Karpas-422 (cell line): ENCODE results near the gene C19orf44. TPM values are rescaled to one million over a fixed set of nuclear protein-coding genes. Genes with fewer than 3 reads are reported as not detected.
A peak's percentile ranks its signal among the peaks of the same experiment; 100 is the strongest.

ENCODE experiments used
- DNase-seq: peaks from one replicate; pipeline ENCODE4 v3.0.0-alpha.2; 2015
- H2AFZ ChIP-seq: fragments of 200-600 bp; sonication (generic); 2 replicates; pipeline ENCODE4 v1.6.1; 2014; ENCODE audit warnings: antibody characterized with exemption, low read length, mixed read lengths
- H3K27ac ChIP-seq: fragments of 200-600 bp; sonication (generic); 2 replicates; pipeline ENCODE4 v1.5.1; 2014; ENCODE audit warnings: mild to moderate bottlenecking, low read length, moderate library complexity
- H3K27me3 ChIP-seq: fragments of 200-600 bp; sonication (generic); 2 replicates; pipeline ENCODE4 v1.6.1; 2014; ENCODE audit warnings: low read length, mixed read lengths
- H3K36me3 ChIP-seq: fragments of 200-600 bp; sonication (generic); 2 replicates; pipeline ENCODE4 v1.6.1; 2014; ENCODE audit warnings: low read length, mixed read lengths; ENCODE audit not compliant: insufficient read depth
- H3K4me1 ChIP-seq: fragments of 200-600 bp; sonication (generic); 2 replicates; pipeline ENCODE4 v1.6.1; 2014; ENCODE audit warnings: mild to moderate bottlenecking, low read length, mixed read lengths
- H3K4me2 ChIP-seq: fragments of 200-600 bp; sonication (generic); 2 replicates; pipeline ENCODE4 v1.6.1; 2014; ENCODE audit warnings: low read length, low read depth, mild to moderate bottlenecking; ENCODE audit not compliant: poor library complexity, severe bottlenecking
- H3K4me3 ChIP-seq: fragments of 200-600 bp; sonication (generic); 2 replicates; pipeline ENCODE4 v1.5.1; 2014; ENCODE audit warnings: mild to moderate bottlenecking, antibody characterized with exemption, low read length, mixed read lengths
- H3K79me2 ChIP-seq: fragments of 200-600 bp; sonication (generic); 2 replicates; pipeline ENCODE4 v1.6.1; 2014; ENCODE audit warnings: mild to moderate bottlenecking, low read length, mixed read lengths
- H3K9ac ChIP-seq: fragments of 200-600 bp; sonication (generic); 2 replicates; pipeline ENCODE4 v1.6.0; 2014; ENCODE audit warnings: low read length
- H3K9me2 ChIP-seq: fragments of 200-600 bp; sonication (generic), shearing (Covaris generic); replicated peaks from 2 replicates; pipeline ENCODE4 v1.6.0; 2014; ENCODE audit warnings: mild to moderate bottlenecking, low read length, moderate library complexity; ENCODE audit not compliant: insufficient read depth
- H3K9me3 ChIP-seq: fragments of 300-700, 200-600 bp; sonication (generic); 2 replicates; pipeline ENCODE4 v1.6.1; 2014; ENCODE audit warnings: low read length, mixed read lengths
- H4K20me1 ChIP-seq: fragments of 200-600 bp; sonication (generic); 2 replicates; pipeline ENCODE4 v1.6.1; 2014; ENCODE audit warnings: mild to moderate bottlenecking, antibody characterized with exemption, low read length, low read depth; ENCODE audit not compliant: insufficient read depth
- total RNA-seq: library from RNA; depleted of rRNA; stranded (reverse); fragments of >200 nt; shearing (Covaris generic); gene quantifications from 2 replicates; pipeline ENCODE4 v1.2.3, GENCODE V29; 2014; ENCODE audit warnings: low replicate concordance

C19orf44 gene
- total RNA-seq, 1 experiment from 2014 or later, result 4.7 TPM

DNA sequence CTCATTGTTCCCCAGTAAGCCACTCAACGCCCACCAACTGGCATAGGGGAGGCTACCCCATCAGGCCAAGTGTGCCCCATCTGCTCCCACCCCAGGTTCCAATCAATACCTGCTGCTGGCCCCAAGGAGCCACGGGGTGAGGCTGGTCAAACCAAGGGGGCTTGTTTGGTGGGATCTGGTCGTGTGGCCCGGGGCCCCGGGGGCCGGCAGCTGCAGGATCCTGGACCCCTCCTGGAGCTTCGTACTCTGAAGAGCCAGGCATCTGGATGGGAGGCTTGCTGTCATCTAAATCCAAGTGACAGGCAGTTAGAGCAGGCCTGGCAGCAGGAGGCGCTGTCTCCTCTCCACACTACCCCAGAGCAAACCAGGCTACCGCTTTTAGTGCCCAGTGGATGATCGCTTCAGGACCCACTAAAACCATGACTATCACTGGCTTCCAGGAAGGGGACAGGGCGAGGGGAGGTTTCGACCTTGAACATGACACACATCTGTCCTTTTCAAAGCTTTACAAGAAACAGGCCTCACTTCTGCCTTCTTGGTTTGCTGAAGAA, 31.9 kb downstream of the C19orf44 start:
- Histone ChIP-seq H2AFZ (no peak overlapping the region), H3K79me2 (peaks cover 8% of the 10 kb centered on the region; the same call in 1 of the 2 replicates), H3K9me2 (no peaks in the 10 kb centered on the region), H3K27ac (no peak overlapping the region), H4K20me1 (peaks cover 22% of the 10 kb centered on the region; the same call in 1 of the 2 replicates), H3K4me1 (no peaks in the 10 kb centered on the region), H3K36me3 (peaks cover 34% of the 10 kb centered on the region), H3K9me3 (no peaks in the 10 kb centered on the region), H3K4me2 (no peak overlapping the region), H3K27me3 (no peaks in the 10 kb centered on the region), H3K4me3 (no peak overlapping the region), H3K9ac (no peak overlapping the region)
- peak; percentile 75 for DNase-seq

DNA sequence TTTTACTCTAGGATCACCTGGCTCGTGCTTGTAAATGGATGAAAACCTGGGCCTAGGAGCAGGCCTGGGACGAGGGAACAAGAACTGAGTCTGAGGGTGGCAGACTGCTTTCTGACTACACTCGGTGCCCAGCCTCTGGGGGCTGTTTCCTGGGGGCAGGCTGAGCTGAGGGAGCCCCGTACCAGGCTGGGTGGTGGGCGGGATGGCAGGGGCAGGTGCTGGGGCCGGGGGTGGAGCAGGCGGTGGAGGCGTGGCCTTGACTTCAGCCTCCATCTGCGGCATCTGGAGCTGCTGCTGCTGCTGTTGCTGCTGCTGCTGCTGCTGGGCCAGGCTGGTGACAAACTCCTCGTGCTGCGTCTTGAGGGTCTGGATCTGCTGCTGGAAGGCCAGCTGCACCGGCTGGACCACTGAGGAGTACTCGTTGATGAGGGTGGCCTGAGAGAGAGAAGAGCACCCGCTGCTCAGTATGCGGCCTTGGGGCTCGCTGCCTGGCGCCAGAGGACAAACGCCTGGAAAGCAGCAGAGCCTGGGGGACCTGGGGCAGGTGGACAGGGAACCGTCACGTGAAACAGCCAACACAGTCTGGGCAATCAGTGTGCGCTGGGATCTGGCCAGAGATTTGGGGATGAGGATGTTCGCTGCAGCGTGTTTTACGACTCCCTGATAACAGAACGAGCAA, 33.4 kb downstream of the C19orf44 start:
- Histone ChIP-seq H2AFZ (no peak overlapping the region), H3K4me3 (no peak overlapping the region), H3K9me2 (no peaks in the 10 kb centered on the region), H3K9me3 (no peaks in the 10 kb centered on the region), H3K79me2 (peaks cover 8% of the 10 kb centered on the region; the same call in 1 of the 2 replicates), H3K27ac (no peak overlapping the region), H3K4me2 (no peak overlapping the region), H3K36me3 (peaks cover 26% of the 10 kb centered on the region), H3K4me1 (no peaks in the 10 kb centered on the region), H3K27me3 (no peaks in the 10 kb centered on the region), H4K20me1 (peaks cover 15% of the 10 kb centered on the region; the same call in 1 of the 2 replicates), H3K9ac (no peak overlapping the region)
- DNase-seq, result no peak

DNA sequence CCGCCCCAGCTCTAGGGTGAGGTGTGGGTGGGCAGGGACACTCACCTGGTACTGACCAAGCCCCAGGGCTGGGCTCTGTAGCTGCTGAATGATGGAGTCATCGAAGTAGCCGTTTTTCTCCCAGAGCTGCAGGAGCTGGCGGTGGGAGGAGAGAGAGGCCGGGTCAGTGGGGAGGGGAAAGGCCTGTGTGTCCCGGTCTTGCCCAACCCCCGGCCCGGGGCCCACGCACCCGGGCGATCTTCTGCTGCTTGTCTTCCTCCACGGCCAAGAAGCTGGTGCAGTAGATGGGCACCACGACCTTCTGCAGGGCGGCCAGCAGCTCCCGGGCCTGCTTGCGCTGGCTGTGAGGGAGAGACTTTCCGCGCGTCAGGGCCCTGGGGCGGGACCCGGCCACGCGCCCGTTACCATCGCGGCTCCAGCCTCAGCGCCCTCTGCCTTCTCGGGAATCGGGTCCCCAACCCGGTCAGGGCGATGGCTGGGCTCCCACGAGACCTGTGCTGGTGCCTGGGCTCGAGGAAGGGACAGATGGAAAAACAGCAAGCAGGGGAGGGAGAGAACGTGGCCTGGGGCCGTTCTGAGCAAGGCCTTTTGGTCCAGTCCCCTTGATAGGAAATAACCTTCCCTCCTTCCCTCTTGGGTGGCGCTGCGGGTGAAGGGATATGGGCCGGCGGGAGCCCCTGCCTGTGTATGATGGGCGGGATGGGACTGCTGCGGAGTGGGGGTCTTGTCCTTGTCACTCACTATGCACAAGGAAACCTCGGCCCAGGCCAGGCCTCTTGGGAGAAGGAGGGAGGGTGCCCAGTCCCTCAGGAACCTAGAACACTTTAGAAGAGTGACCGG, 34.6 kb downstream of the C19orf44 start:
- DNase-seq, result no peak
- Histone ChIP-seq H3K27me3 (no peaks in the 10 kb centered on the region), H3K4me1 (no peaks in the 10 kb centered on the region), H3K79me2 (peaks cover 10% of the 10 kb centered on the region), H3K4me3 (no peak overlapping the region), H3K36me3 (peaks cover 25% of the 10 kb centered on the region), H3K9me2 (no peaks in the 10 kb centered on the region), H3K9ac (no peak overlapping the region), H3K9me3 (no peaks in the 10 kb centered on the region), H4K20me1 (peaks cover 26% of the 10 kb centered on the region), H2AFZ (no peak overlapping the region), H3K4me2 (no peak overlapping the region), H3K27ac (no peak overlapping the region)

DNA sequence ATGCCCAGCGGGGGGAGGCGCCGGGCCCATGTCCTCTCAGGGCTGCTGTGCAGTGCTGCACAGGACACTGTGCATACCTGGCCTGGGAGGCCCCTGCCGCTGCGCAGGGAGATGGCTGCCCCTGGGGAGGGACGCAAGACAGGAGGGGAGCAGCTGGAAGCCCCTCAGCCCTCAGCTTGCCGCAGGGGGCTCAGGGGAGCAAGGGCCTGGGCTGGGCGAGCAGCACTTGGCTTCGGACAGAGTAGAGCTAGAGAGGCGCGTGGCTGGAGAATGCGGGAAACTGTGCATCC, 35.1 kb downstream of the C19orf44 start:
- Histone ChIP-seq H3K9ac (no peak overlapping the region), H3K9me3 (no peaks in the 10 kb centered on the region), H3K79me2 (peaks cover 15% of the 10 kb centered on the region), H3K27ac (no peak overlapping the region), H3K27me3 (no peaks in the 10 kb centered on the region), H3K9me2 (no peaks in the 10 kb centered on the region), H3K4me3 (no peak overlapping the region), H4K20me1 (peaks cover 32% of the 10 kb centered on the region), H3K4me1 (no peaks in the 10 kb centered on the region), H2AFZ (no peak overlapping the region), H3K36me3 (peaks cover 23% of the 10 kb centered on the region), H3K4me2 (no peak overlapping the region)
- no peak for DNase-seq

DNA sequence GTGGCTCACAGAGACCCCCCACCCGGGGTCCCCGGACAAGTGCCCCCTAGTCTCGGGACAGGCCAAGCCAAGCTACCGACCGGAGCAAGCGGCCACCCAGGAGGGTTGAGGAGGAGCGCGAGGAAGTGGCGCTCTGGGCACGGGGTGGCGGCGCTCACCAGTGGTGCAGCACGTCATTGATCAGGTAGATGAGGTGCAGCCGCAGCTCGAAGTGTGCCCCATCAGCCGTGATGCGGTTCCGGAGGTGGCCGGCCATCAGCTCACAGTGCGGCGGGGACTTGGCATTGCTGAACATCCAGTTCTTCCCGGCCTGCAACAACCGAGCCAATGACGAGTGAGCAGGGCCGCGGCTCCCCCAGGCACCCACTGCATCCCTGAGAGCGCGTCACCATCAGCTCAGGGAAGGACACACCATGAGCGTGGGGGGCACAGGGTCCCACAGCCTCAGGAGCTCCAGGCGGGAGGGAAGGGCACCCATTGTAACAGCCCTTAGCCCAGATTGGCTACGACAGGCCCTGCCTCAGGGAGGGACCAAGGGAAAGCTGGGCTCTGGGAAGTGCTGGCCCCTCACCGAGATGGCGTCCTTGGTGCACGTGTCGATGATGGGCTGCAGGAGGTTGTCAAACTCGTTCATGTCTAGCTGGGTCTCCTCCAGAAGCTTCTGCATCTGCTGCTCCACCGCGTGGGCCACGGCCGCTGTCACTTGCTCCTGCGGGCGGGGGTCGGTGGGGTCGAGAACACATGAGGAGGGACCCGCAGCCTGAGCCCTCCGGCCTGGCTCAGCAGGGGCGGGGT, 36.4 kb downstream of the C19orf44 start:
- no peak overlapping the region for H2AFZ ChIP-seq
- H3K4me3 ChIP-seq, result no peak overlapping the region
- no peak overlapping the region for H3K9ac ChIP-seq
- DNase-seq, result no peak
- no peak overlapping the region for H3K27ac ChIP-seq
- H3K79me2 ChIP-seq, result peaks cover 23% of the 10 kb centered on the region
- no peak overlapping the region for H3K4me2 ChIP-seq
- no peaks in the 10 kb centered on the region for H3K27me3 ChIP-seq
- H4K20me1 ChIP-seq, result peaks cover 38% of the 10 kb centered on the region
- H3K4me1 ChIP-seq, result no peaks in the 10 kb centered on the region
- no peaks in the 10 kb centered on the region for H3K9me2 ChIP-seq
- H3K36me3 ChIP-seq, result peaks cover 15% of the 10 kb centered on the region
- no peaks in the 10 kb centered on the region for H3K9me3 ChIP-seq

DNA sequence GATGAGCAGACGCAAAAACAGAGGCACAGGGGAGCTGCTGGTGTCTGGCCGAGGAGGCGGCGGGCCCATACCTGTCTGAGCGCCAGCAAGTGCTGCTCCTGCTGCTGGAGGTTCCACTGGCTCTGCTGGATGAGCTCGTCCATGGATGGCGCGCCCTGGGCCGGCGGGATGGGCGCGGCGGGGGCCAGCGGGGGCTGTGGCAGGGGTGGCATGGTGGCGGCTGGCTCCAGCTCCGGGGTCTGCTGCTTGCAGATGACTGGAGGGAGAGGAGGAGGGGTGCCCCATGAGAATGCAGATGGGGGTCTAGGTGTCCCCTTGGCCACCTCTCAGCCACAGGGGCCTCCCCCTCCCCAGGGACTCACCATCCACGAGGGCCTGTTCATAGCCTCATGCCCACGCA, 39.2 kb downstream of the C19orf44 start:
- Histone ChIP-seq H3K9me2 (no peaks in the 10 kb centered on the region), H2AFZ (no peak overlapping the region), H3K4me1 (no peaks in the 10 kb centered on the region), H3K9me3 (no peaks in the 10 kb centered on the region), H3K9ac (no peak overlapping the region), H4K20me1 (peaks cover 36% of the 10 kb centered on the region), H3K36me3 (peaks cover 22% of the 10 kb centered on the region), H3K79me2 (peaks cover 46% of the 10 kb centered on the region), H3K4me2 (no peak overlapping the region), H3K27me3 (no peaks in the 10 kb centered on the region), H3K27ac (no peak overlapping the region), H3K4me3 (no peak overlapping the region)
- no peak for DNase-seq

DNA sequence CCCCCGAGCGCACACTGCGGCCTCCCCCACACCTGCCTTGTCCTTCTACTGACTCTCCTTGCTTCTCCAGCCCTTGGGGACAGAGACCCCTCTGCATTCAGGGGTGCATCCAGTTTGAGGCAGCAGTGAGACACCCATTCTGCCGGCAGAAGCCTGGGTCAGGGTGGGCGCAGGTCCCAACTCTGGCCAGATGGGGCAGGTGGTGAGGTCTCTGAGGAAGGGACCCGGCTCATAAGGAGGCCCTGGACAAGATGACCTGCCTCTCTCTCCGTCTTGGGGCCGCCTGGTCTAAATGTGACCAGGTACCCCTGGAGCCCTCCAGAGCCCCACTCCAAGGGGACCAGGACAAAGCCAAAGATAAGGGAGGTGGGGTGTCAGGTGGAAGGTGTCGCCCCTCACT, 39.9 kb downstream of the C19orf44 start:
- no peak overlapping the region for H3K9ac ChIP-seq
- peaks cover 5% of the 10 kb centered on the region for H3K4me1 ChIP-seq
- peaks cover 25% of the 10 kb centered on the region for H3K36me3 ChIP-seq
- H4K20me1 ChIP-seq, result peaks cover 43% of the 10 kb centered on the region
- H2AFZ ChIP-seq, result no peak overlapping the region
- no peak overlapping the region for H3K4me2 ChIP-seq
- no peaks in the 10 kb centered on the region for H3K9me2 ChIP-seq
- H3K27ac ChIP-seq, result no peak overlapping the region
- H3K27me3 ChIP-seq, result no peaks in the 10 kb centered on the region
- no peak for DNase-seq
- no peak overlapping the region for H3K4me3 ChIP-seq
- H3K9me3 ChIP-seq, result no peaks in the 10 kb centered on the region
- H3K79me2 ChIP-seq, result peaks cover 54% of the 10 kb centered on the region

DNA sequence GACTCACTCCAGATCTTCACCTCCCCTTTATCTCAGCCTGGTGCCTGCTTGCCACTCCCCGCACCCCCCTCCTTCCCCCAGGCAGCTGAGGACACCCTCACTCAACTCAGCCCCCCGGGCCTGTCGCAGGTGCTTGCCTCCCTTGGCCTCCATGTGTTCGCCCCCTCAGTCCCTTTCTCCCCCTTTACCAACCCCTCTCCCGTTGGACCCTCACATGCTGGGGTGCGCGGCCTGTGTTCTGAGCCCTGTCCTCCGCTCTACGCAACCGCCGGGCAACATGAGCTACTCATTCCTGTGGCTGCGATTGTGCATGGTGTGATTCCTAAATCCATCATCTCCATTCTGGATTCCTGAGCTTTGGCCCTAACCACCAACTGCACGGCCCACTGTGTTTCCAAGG, 40.9 kb downstream of the C19orf44 start:
- Histone ChIP-seq H3K36me3 (peaks cover 25% of the 10 kb centered on the region), H4K20me1 (peaks cover 49% of the 10 kb centered on the region), H2AFZ (no peak overlapping the region), H3K4me1 (peaks cover 9% of the 10 kb centered on the region), H3K27ac (no peak overlapping the region), H3K9me2 (no peaks in the 10 kb centered on the region), H3K4me3 (no peak overlapping the region), H3K79me2 (peaks cover 63% of the 10 kb centered on the region), H3K4me2 (no peak overlapping the region), H3K27me3 (no peaks in the 10 kb centered on the region), H3K9ac (no peak overlapping the region), H3K9me3 (no peaks in the 10 kb centered on the region)
- no peak for DNase-seq
